ENCODE results near the gene PAK4.
"Not testable (repeated sequence)": the region's sequence is repeated elsewhere in the genome, so short reads cannot be mapped to it uniquely, and the experiment has no call there.

Gene PAK4

GRCh38 chr19:39090881-39091280, 34.7 kb upstream of the PAK4 start:
- peaks cover 4% of the 10 kb centered on the region for H3K27me3 ChIP-seq (ENCODE audit: insufficient read depth, insufficient read length)
- no peaks in the 10 kb centered on the region for H3K4me1 ChIP-seq (ENCODE audit: insufficient read depth, insufficient read length)
- H3K9me3 ChIP-seq (ENCODE audit: insufficient read depth, low read length) = peaks cover 3% of the 10 kb centered on the region; the same call in 1 of the 2 replicates
- TF ChIP-seq ZNF274 (IDR thresholded peaks at IDR 0.05; ENCODE audit: low read depth, low read length) (no peak), SUZ12 (IDR thresholded peaks at IDR 0.05; ENCODE audit: extremely low read depth, insufficient read depth, insufficient read length) (no peak), YY1 (IDR thresholded peaks at IDR 0.05; ENCODE audit: insufficient read depth, insufficient read length) (no peak)
- H3K4me3 ChIP-seq (ENCODE audit: insufficient read length, low read depth) = no peak overlapping the region
- no peaks in the 10 kb centered on the region for H3K36me3 ChIP-seq (ENCODE audit: insufficient read depth, insufficient read length, low read length)
- H3K9ac ChIP-seq (ENCODE audit: insufficient read length, low read depth) = no peak overlapping the region
- no peak for DNase-seq (ENCODE audit: low read depth, low spot score)

DNA sequence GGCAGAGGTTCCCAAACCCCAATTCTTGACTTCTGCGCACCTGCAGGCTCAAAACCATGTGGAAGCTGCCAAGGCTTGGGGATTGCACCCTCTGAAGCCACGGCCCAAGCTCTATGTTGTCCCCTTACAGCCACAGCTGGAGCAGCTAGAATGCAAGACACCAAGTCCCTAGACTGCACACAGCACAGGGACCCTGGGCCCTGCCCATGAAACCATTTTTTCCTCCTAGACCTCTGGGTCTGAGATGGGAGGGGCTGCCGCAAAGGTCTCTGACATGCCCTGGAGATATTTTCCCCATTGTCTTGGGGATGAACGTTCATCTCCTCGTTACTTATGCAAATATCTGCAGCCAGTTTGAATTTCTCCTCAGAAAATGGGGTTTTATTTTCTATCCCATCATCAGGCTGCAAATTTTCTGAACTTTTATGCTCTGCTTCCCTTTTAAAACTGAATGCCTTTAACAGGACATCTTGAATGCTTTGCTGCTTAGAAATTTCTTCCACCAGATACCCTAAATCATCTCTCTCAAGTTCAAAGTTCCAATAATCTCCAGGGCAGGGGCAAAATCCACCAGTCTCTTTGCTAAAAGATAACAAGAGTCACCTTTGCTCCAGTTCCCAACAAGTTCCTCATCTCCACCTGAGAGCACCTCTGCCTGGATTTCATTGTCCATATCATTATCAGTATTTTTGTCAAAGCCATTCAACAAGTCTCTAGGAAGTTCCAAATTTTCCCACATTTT, 29.6 kb upstream of the PAK4 start:
- H3K9ac ChIP-seq (ENCODE audit: insufficient read length, low read depth); H3K27me3 ChIP-seq (ENCODE audit: insufficient read depth, insufficient read length): not testable (repeated sequence)

GRCh38 chr19:39097299-39097698, 28.3 kb upstream of the PAK4 start:
- peaks cover 3% of the 10 kb centered on the region; the same call in 1 of the 2 replicates for H3K9me3 ChIP-seq (ENCODE audit: insufficient read depth, low read length)
- no peak overlapping the region for H3K9ac ChIP-seq (ENCODE audit: insufficient read length, low read depth)
- TF ChIP-seq SUZ12 (IDR thresholded peaks at IDR 0.05; ENCODE audit: extremely low read depth, insufficient read depth, insufficient read length) (no peak), YY1 (IDR thresholded peaks at IDR 0.05; ENCODE audit: insufficient read depth, insufficient read length) (no peak), ZNF274 (IDR thresholded peaks at IDR 0.05; ENCODE audit: low read depth, low read length) (no peak)
- H3K27me3 ChIP-seq (ENCODE audit: insufficient read depth, insufficient read length) = no peaks in the 10 kb centered on the region
- no peak for DNase-seq (ENCODE audit: low read depth, low spot score)
- H3K36me3 ChIP-seq (ENCODE audit: insufficient read depth, insufficient read length, low read length) = no peaks in the 10 kb centered on the region
- no peak overlapping the region for H3K4me3 ChIP-seq (ENCODE audit: insufficient read length, low read depth)
- peaks cover 3% of the 10 kb centered on the region for H3K4me1 ChIP-seq (ENCODE audit: insufficient read depth, insufficient read length)

More for the DNA sequence above, 29.6 kb upstream of the PAK4 start:
- H3K36me3 ChIP-seq (ENCODE audit: insufficient read depth, insufficient read length, low read length); H3K4me1 ChIP-seq (ENCODE audit: insufficient read depth, insufficient read length); H3K9me3 ChIP-seq (ENCODE audit: insufficient read depth, low read length); H3K4me3 ChIP-seq (ENCODE audit: insufficient read length, low read depth); DNase-seq (ENCODE audit: low read depth, low spot score): not testable (repeated sequence)

DNA sequence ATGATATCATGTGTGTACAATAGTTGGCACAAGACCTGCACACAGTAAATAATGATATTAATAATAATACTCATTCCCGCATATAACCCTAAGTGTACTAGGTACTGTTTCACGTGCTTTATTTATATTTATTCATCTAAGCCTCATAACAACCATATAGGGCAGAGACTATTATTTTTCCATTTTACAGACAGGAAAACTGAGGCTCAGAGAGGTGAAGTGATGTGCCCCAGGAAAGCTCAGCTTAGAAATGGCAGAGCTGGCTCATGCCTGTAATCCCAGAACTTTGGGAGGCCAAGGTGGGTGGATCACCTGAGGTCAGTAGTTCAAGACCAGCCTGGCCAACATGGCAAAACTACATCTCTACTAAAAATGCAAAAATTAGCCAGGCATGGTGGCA, 27.9 kb upstream of the PAK4 start:
- peaks cover 3% of the 10 kb centered on the region for H3K4me1 ChIP-seq (ENCODE audit: insufficient read depth, insufficient read length)
- no peaks in the 10 kb centered on the region for H3K36me3 ChIP-seq (ENCODE audit: insufficient read depth, insufficient read length, low read length)
- no peak overlapping the region for H3K9ac ChIP-seq (ENCODE audit: insufficient read length, low read depth)
- no peak for TF ChIP-seq ZNF274 (IDR thresholded peaks at IDR 0.05; ENCODE audit: low read depth, low read length)
- TF ChIP-seq YY1 (IDR thresholded peaks at IDR 0.05; ENCODE audit: insufficient read depth, insufficient read length) = no peak
- TF ChIP-seq SUZ12 (IDR thresholded peaks at IDR 0.05; ENCODE audit: extremely low read depth, insufficient read depth, insufficient read length) = no peak
- H3K27me3 ChIP-seq (ENCODE audit: insufficient read depth, insufficient read length) = no peaks in the 10 kb centered on the region
- peaks cover 3% of the 10 kb centered on the region; the same call in 1 of the 2 replicates for H3K9me3 ChIP-seq (ENCODE audit: insufficient read depth, low read length)
- no peak for DNase-seq (ENCODE audit: low read depth, low spot score)
- no peak overlapping the region for H3K4me3 ChIP-seq (ENCODE audit: insufficient read length, low read depth)

DNA sequence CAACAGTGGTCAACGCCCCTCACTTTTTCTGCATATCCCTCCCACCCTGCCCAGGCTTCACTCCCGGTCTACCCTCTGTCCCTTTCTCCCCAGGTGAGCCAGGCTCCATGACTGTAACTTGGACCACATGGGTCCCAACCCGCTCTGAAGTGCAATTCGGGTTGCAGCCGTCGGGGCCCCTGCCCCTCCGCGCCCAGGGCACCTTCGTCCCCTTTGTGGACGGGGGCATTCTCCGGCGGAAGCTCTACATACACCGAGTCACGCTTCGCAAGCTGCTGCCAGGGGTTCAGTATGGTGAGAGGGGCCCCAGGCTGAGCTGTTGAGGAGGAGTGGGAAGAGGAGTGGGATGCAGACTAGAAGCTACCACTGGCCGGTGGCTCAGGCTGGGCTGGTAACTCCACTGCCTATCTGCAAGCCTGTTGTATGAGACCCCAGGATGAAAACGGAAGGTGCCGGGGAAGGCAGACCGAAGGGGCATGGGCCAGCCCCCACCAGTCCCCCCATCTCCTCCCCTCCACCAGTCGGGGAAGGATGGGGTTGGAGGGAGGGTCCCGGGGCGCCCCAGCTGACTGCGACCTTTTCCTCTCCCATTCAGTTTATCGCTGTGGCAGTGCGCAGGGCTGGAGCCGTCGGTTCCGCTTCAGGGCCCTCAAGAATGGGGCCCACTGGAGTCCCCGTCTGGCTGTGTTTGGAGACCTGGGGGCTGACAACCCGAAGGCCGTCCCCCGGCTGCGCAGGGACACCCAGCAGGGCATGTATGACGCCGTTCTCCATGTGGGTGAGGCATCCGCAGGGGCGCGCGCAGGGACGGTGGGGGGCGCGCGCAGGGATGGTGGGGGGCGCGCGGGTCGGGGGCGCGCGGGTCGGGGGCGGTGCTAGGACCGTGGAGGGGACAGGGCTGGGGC, 27.0 kb upstream of the PAK4 start:
- Histone ChIP-seq H3K27me3 (ENCODE audit: insufficient read depth, insufficient read length) (no peaks in the 10 kb centered on the region), H3K4me1 (ENCODE audit: insufficient read depth, insufficient read length) (peaks cover 3% of the 10 kb centered on the region), H3K36me3 (ENCODE audit: insufficient read depth, insufficient read length, low read length) (no peaks in the 10 kb centered on the region), H3K9me3 (ENCODE audit: insufficient read depth, low read length) (peaks cover 3% of the 10 kb centered on the region; the same call in 1 of the 2 replicates), H3K9ac (ENCODE audit: insufficient read length, low read depth) (no peak overlapping the region), H3K4me3 (ENCODE audit: insufficient read length, low read depth) (no peak overlapping the region)
- no peak for DNase-seq (ENCODE audit: low read depth, low spot score)
- TF ChIP-seq SUZ12 (IDR thresholded peaks at IDR 0.05; ENCODE audit: extremely low read depth, insufficient read depth, insufficient read length) (no peak), YY1 (IDR thresholded peaks at IDR 0.05; ENCODE audit: insufficient read depth, insufficient read length) (no peak), ZNF274 (IDR thresholded peaks at IDR 0.05; ENCODE audit: low read depth, low read length) (no peak)

DNA sequence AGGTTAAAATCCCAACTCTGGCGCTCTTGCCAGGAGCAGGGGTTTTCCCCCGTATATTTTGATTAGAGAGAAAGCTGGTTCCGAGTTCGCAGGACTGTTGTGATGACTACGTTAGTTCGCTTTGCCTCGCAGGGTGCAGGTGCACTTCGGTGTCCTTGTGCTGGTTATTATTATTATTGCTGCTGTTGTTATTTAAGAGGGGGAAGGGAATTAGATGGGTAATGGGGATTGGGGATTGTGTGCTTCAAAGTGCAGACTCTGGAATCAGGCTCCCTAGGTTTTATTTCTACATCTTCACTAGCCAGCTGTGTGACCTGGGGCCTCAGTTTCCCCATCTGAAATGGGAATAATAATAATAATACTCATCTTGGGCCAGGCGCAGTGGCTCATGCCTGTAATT, 26.2 kb upstream of the PAK4 start:
- no peak for TF ChIP-seq ZNF274 (IDR thresholded peaks at IDR 0.05; ENCODE audit: low read depth, low read length)
- TF ChIP-seq SUZ12 (IDR thresholded peaks at IDR 0.05; ENCODE audit: extremely low read depth, insufficient read depth, insufficient read length) = no peak
- TF ChIP-seq YY1 (IDR thresholded peaks at IDR 0.05; ENCODE audit: insufficient read depth, insufficient read length) = no peak

GRCh38 chr19:39100500-39101166, 25.0 kb upstream of the PAK4 start:
- Histone ChIP-seq H3K9ac (ENCODE audit: insufficient read length, low read depth) (no peak overlapping the region), H3K27me3 (ENCODE audit: insufficient read depth, insufficient read length) (no peaks in the 10 kb centered on the region), H3K9me3 (ENCODE audit: insufficient read depth, low read length) (peaks cover 3% of the 10 kb centered on the region; the same call in 1 of the 2 replicates), H3K36me3 (ENCODE audit: insufficient read depth, insufficient read length, low read length) (no peaks in the 10 kb centered on the region), H3K4me1 (ENCODE audit: insufficient read depth, insufficient read length) (peaks cover 3% of the 10 kb centered on the region), H3K4me3 (ENCODE audit: insufficient read length, low read depth) (no peak overlapping the region)
- DNase-seq (ENCODE audit: low read depth, low spot score) = no peak
- no peak for TF ChIP-seq ZNF274 (IDR thresholded peaks at IDR 0.05; ENCODE audit: low read depth, low read length)
- no peak for TF ChIP-seq YY1 (IDR thresholded peaks at IDR 0.05; ENCODE audit: insufficient read depth, insufficient read length)
- TF ChIP-seq SUZ12 (IDR thresholded peaks at IDR 0.05; ENCODE audit: extremely low read depth, insufficient read depth, insufficient read length) = no peak

More for the DNA sequence above, 26.2 kb upstream of the PAK4 start:
- Histone ChIP-seq H3K4me1 (ENCODE audit: insufficient read depth, insufficient read length) (peaks cover 3% of the 10 kb centered on the region), H3K4me3 (ENCODE audit: insufficient read length, low read depth) (no peak overlapping the region), H3K9ac (ENCODE audit: insufficient read length, low read depth) (no peak overlapping the region), H3K27me3 (ENCODE audit: insufficient read depth, insufficient read length) (no peaks in the 10 kb centered on the region), H3K9me3 (ENCODE audit: insufficient read depth, low read length) (peaks cover 3% of the 10 kb centered on the region; the same call in 1 of the 2 replicates), H3K36me3 (ENCODE audit: insufficient read depth, insufficient read length, low read length) (no peaks in the 10 kb centered on the region)
- DNase-seq (ENCODE audit: low read depth, low spot score) = no peak
